WTC11 (cell line): ENCODE data around the gene TNFRSF1B. TPM values are rescaled to one million over a fixed set of nuclear protein-coding genes. Genes with fewer than 3 reads are reported as not detected.

ENCODE experiments used
- ATAC-seq: fragments of 200-7000 bp; cut with Tn5 transposase; 2 replicates; pipeline ENCODE4 v1.10.0; 2021; ENCODE audit warnings: mild to moderate bottlenecking, moderate library complexity
- CTCF ChIA-PET: fragments of 300-600 bp; sonication (Branson Sonifier 250); formaldehyde crosslinking; loops from one replicate; lab custom pipeline; 2021; ENCODE audit warnings: antibody characterized with exemption; lab: Charles Lee
- POLR2A ChIA-PET: fragments of 350-600 bp; sonication (Branson Sonifier 250); formaldehyde crosslinking; loops from one replicate; lab custom pipeline; 2021; ENCODE audit warnings: antibody characterized with exemption; lab: Charles Lee
- DNase-seq: peaks from one replicate; pipeline ENCODE4 v3.0.0; 2021; ENCODE audit warnings: low spot score
- H3K27ac Mint-ChIP-seq: 2 replicates; pipeline ENCODE4 v1.8.0; 2021; ENCODE audit warnings: mixed read lengths
- H3K27me3 Mint-ChIP-seq: 2 replicates; pipeline ENCODE4 v1.8.0; 2021; ENCODE audit warnings: low read depth, mild to moderate bottlenecking, moderate library complexity, mixed read lengths
- H3K36me3 Mint-ChIP-seq: 2 replicates; pipeline ENCODE4 v1.8.0; 2021; ENCODE audit warnings: mixed read lengths
- H3K4me1 Mint-ChIP-seq: 2 replicates; pipeline ENCODE4 v1.8.0; 2022; ENCODE audit warnings: mixed read lengths
- H3K4me3 Mint-ChIP-seq: 2 replicates; pipeline ENCODE4 v1.8.0; 2021; ENCODE audit warnings: mild to moderate bottlenecking, moderate library complexity, mixed read lengths
- H3K9me3 Mint-ChIP-seq: 2 replicates; pipeline ENCODE4 v1.8.0; 2021; ENCODE audit warnings: mixed read lengths
- ESRRA ChIP-seq: sonication (generic); formaldehyde crosslinking; IDR thresholded peaks from 2 replicates; pipeline ENCODE4 v1.8.1; 2022; ENCODE audit warnings: mild to moderate bottlenecking, missing genetic modification reagents, borderline replicate concordance
- FOXJ3 ChIP-seq: sonication (generic); formaldehyde crosslinking; IDR thresholded peaks from 2 replicates; pipeline ENCODE4 v1.9.0; 2021; ENCODE audit warnings: missing genetic modification reagents, mild to moderate bottlenecking, borderline replicate concordance
- FOXK1 ChIP-seq: sonication (generic); formaldehyde crosslinking; IDR thresholded peaks from 2 replicates; pipeline ENCODE4 v1.8.0; 2022; ENCODE audit warnings: mild to moderate bottlenecking, moderate library complexity, missing genetic modification reagents
- GRHL2 ChIP-seq: fragments of 250-450 bp; sonication (Bioruptor Pico); IDR thresholded peaks from 2 replicates; pipeline ENCODE4 v1.8.0; 2022; ENCODE audit warnings: mild to moderate bottlenecking, moderate library complexity; ENCODE audit not compliant: insufficient replicate concordance, severe bottlenecking
- HMGA2 ChIP-seq: fragments of 250-450 bp; sonication (Bioruptor Pico); IDR thresholded peaks from 2 replicates; pipeline ENCODE4 v1.4.0; 2021; ENCODE audit warnings: mild to moderate bottlenecking, moderate library complexity
- JAZF1 ChIP-seq: fragments of 250-450 bp; sonication (Bioruptor Pico); IDR thresholded peaks from 2 replicates; pipeline ENCODE4 v1.9.0; 2021; ENCODE audit warnings: moderate library complexity, mild to moderate bottlenecking, inconsistent platforms
- NFE2L1 ChIP-seq: sonication (generic); formaldehyde crosslinking; IDR thresholded peaks from 2 replicates; pipeline ENCODE4 v1.8.1; 2023; ENCODE audit warnings: missing genetic modification reagents
- NR2C2 ChIP-seq: sonication (generic); formaldehyde crosslinking; IDR thresholded peaks from 2 replicates; pipeline ENCODE4 v1.8.0; 2022; ENCODE audit warnings: mild to moderate bottlenecking, missing genetic modification reagents
- OVOL2 ChIP-seq: fragments of 250-450 bp; sonication (Bioruptor Pico); IDR thresholded peaks from 2 replicates; pipeline ENCODE4 v1.9.0; 2021; ENCODE audit warnings: mild to moderate bottlenecking, borderline replicate concordance
- PREB ChIP-seq: sonication (generic); formaldehyde crosslinking; IDR thresholded peaks from 2 replicates; pipeline ENCODE4 v1.8.1; 2022; ENCODE audit warnings: mild to moderate bottlenecking, missing genetic modification reagents, moderate library complexity, borderline replicate concordance
- RELA ChIP-seq: sonication (generic); formaldehyde crosslinking; IDR thresholded peaks from 2 replicates; pipeline ENCODE4 v1.8.1; 2022; ENCODE audit warnings: missing genetic modification reagents, mild to moderate bottlenecking, borderline replicate concordance
- SP1 ChIP-seq: sonication (generic); formaldehyde crosslinking; conservative IDR thresholded peaks from 2 replicates; pipeline ENCODE4 v1.8.1; 2022; ENCODE audit warnings: missing genetic modification reagents
- ZNF263 ChIP-seq: sonication (generic); formaldehyde crosslinking; IDR thresholded peaks from 2 replicates; pipeline ENCODE4 v1.8.1; 2022; ENCODE audit warnings: low read depth, mild to moderate bottlenecking, moderate library complexity, missing genetic modification reagents
- ZNF317 ChIP-seq: sonication (generic); formaldehyde crosslinking; IDR thresholded peaks from 2 replicates; pipeline ENCODE4 v1.8.1; 2023; ENCODE audit warnings: low read depth, mild to moderate bottlenecking, moderate library complexity, missing genetic modification reagents, borderline replicate concordance
- ZNF416 ChIP-seq: fragments of 250-450 bp; sonication (Bioruptor Pico); IDR thresholded peaks from 2 replicates; pipeline ENCODE4 v1.9.0; 2021; ENCODE audit warnings: mild to moderate bottlenecking, inconsistent platforms
- ZNF423 ChIP-seq: fragments of 250-450 bp; sonication (Bioruptor Pico); IDR thresholded peaks from 2 replicates; pipeline ENCODE4 v2.1.2; 2022; ENCODE audit warnings: mild to moderate bottlenecking, moderate library complexity
- total RNA-seq: library from RNA; stranded (reverse); gene quantifications from 3 replicates; pipeline ENCODE4 v1.2.3, GENCODE V29; 2021
- TF ChIP-seq, protein P1 (sequence below): sonication (generic); formaldehyde crosslinking; IDR thresholded peaks from 2 replicates; pipeline ENCODE4 v1.8.1; 2023; ENCODE audit warnings: mild to moderate bottlenecking, missing genetic modification reagents, moderate library complexity
- TF ChIP-seq, protein P2 (sequence below): sonication (generic); formaldehyde crosslinking; IDR thresholded peaks from 2 replicates; pipeline ENCODE4 v1.8.1; 2022; ENCODE audit warnings: mild to moderate bottlenecking, moderate library complexity, missing genetic modification reagents
- TF ChIP-seq, protein P3 (sequence below): sonication (generic); formaldehyde crosslinking; IDR thresholded peaks from 2 replicates; pipeline ENCODE4 v1.8.1; 2023; ENCODE audit warnings: mild to moderate bottlenecking, missing genetic modification reagents, moderate library complexity
- TF ChIP-seq, protein P4 (sequence below): sonication (generic); formaldehyde crosslinking; IDR thresholded peaks from 2 replicates; pipeline ENCODE4 v1.8.0; 2022; ENCODE audit warnings: mild to moderate bottlenecking, missing genetic modification reagents
- TF ChIP-seq, protein P5 (sequence below): sonication (generic); formaldehyde crosslinking; IDR thresholded peaks from 2 replicates; pipeline ENCODE4 v1.8.0; 2022; ENCODE audit warnings: missing genetic modification reagents

Gene TNFRSF1B
- total RNA-seq, 1 experiment from 2014 or later, result 2.7 TPM

GRCh38 chr1:12144969-12145368, 21.8 kb upstream of the TNFRSF1B start (continued):
- TF ChIP-seq, protein P1, sequence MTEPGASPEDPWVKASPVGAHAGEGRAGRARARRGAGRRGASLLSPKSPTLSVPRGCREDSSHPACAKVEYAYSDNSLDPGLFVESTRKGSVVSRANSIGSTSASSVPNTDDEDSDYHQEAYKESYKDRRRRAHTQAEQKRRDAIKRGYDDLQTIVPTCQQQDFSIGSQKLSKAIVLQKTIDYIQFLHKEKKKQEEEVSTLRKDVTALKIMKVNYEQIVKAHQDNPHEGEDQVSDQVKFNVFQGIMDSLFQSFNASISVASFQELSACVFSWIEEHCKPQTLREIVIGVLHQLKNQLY (CRISPR knock-in tag), result no peak
- TF ChIP-seq FOXJ3, result no peak
- no peak for TF ChIP-seq HMGA2

GRCh38 chr1:12145616-12146342, 21.0 kb upstream of the TNFRSF1B start:
- H3K4me1 Mint-ChIP-seq, result peaks cover 8% of the 10 kb centered on the region
- peaks cover 9% of the 10 kb centered on the region; the same call in 1 of the 2 replicates for H3K36me3 Mint-ChIP-seq
- DNase-seq (no peak), ATAC-seq (no peak)
- H3K27me3 Mint-ChIP-seq, result peaks cover 7% of the 10 kb centered on the region
- ChIA-PET POLR2A (no interaction called here), CTCF (interaction anchor here (0.8 to 2.0 kb wide), 4 partner anchors 21 to 130 kb away, joined by 3 to 10 read pairs (median 4); no protein-coding TSS in a partner anchor)
- no peak overlapping the region for H3K4me3 Mint-ChIP-seq
- TF ChIP-seq ESRRA (CRISPR knock-in tag) (no peak), NFE2L1 (CRISPR knock-in tag) (no peak), ZNF263 (CRISPR knock-in tag) (no peak), SP1 (CRISPR knock-in tag) (no peak), GRHL2 (CRISPR knock-in tag) (no peak), RELA (CRISPR knock-in tag) (no peak), OVOL2 (CRISPR knock-in tag) (no peak), FOXK1 (CRISPR knock-in tag) (no peak), JAZF1 (CRISPR knock-in tag) (no peak), PREB (CRISPR knock-in tag) (no peak), NR2C2 (no peak), HMGA2 (no peak), ZNF423 (CRISPR knock-in tag) (no peak), ZNF317 (CRISPR knock-in tag) (no peak), ZNF416 (CRISPR knock-in tag) (no peak)
- TF ChIP-seq, protein P2, sequence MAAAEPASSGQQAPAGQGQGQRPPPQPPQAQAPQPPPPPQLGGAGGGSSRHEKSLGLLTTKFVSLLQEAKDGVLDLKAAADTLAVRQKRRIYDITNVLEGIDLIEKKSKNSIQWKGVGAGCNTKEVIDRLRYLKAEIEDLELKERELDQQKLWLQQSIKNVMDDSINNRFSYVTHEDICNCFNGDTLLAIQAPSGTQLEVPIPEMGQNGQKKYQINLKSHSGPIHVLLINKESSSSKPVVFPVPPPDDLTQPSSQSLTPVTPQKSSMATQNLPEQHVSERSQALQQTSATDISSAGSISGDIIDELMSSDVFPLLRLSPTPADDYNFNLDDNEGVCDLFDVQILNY, result no peak
- TF ChIP-seq, protein P3, sequence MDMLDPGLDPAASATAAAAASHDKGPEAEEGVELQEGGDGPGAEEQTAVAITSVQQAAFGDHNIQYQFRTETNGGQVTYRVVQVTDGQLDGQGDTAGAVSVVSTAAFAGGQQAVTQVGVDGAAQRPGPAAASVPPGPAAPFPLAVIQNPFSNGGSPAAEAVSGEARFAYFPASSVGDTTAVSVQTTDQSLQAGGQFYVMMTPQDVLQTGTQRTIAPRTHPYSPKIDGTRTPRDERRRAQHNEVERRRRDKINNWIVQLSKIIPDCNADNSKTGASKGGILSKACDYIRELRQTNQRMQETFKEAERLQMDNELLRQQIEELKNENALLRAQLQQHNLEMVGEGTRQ (CRISPR knock-in tag), result no peak
- TF ChIP-seq, protein P4, sequence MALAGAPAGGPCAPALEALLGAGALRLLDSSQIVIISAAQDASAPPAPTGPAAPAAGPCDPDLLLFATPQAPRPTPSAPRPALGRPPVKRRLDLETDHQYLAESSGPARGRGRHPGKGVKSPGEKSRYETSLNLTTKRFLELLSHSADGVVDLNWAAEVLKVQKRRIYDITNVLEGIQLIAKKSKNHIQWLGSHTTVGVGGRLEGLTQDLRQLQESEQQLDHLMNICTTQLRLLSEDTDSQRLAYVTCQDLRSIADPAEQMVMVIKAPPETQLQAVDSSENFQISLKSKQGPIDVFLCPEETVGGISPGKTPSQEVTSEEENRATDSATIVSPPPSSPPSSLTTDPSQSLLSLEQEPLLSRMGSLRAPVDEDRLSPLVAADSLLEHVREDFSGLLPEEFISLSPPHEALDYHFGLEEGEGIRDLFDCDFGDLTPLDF (CRISPR knock-in tag), result no peak
- TF ChIP-seq, protein P5, sequence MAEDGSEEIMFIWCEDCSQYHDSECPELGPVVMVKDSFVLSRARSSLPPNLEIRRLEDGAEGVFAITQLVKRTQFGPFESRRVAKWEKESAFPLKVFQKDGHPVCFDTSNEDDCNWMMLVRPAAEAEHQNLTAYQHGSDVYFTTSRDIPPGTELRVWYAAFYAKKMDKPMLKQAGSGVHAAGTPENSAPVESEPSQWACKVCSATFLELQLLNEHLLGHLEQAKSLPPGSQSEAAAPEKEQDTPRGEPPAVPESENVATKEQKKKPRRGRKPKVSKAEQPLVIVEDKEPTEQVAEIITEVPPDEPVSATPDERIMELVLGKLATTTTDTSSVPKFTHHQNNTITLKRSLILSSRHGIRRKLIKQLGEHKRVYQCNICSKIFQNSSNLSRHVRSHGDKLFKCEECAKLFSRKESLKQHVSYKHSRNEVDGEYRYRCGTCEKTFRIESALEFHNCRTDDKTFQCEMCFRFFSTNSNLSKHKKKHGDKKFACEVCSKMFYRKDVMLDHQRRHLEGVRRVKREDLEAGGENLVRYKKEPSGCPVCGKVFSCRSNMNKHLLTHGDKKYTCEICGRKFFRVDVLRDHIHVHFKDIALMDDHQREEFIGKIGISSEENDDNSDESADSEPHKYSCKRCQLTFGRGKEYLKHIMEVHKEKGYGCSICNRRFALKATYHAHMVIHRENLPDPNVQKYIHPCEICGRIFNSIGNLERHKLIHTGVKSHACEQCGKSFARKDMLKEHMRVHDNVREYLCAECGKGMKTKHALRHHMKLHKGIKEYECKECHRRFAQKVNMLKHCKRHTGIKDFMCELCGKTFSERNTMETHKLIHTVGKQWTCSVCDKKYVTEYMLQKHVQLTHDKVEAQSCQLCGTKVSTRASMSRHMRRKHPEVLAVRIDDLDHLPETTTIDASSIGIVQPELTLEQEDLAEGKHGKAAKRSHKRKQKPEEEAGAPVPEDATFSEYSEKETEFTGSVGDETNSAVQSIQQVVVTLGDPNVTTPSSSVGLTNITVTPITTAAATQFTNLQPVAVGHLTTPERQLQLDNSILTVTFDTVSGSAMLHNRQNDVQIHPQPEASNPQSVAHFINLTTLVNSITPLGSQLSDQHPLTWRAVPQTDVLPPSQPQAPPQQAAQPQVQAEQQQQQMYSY (CRISPR knock-in tag), result no peak
- TF ChIP-seq, all 79 proteins: peak for 0
- Mint-ChIP-seq H3K27ac (0 out of 2 replicates have a peak overlapping the region, but pooled peaks have one; percentile 1), H3K9me3 (peaks cover 3% of the 10 kb centered on the region; the same call in 1 of the 2 replicates)
